ENCODE results near the gene PIANP.

The PIANP gene

GRCh38 chr12:6692888-6693287, 7.7 kb downstream of the PIANP start:
- DNase-seq (ENCODE audit: extremely low spot score): no peak
- TF ChIP-seq, protein P1, sequence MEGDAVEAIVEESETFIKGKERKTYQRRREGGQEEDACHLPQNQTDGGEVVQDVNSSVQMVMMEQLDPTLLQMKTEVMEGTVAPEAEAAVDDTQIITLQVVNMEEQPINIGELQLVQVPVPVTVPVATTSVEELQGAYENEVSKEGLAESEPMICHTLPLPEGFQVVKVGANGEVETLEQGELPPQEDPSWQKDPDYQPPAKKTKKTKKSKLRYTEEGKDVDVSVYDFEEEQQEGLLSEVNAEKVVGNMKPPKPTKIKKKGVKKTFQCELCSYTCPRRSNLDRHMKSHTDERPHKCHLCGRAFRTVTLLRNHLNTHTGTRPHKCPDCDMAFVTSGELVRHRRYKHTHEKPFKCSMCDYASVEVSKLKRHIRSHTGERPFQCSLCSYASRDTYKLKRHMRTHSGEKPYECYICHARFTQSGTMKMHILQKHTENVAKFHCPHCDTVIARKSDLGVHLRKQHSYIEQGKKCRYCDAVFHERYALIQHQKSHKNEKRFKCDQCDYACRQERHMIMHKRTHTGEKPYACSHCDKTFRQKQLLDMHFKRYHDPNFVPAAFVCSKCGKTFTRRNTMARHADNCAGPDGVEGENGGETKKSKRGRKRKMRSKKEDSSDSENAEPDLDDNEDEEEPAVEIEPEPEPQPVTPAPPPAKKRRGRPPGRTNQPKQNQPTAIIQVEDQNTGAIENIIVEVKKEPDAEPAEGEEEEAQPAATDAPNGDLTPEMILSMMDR (IDR thresholded peaks at IDR 0.05; ENCODE audit: control extremely low read depth, extremely low read depth, low read depth, missing control alignments): no peak
- CTCF ChIA-PET: interaction anchor here (0.6 to 1.7 kb wide), 9 partner anchors 9 to 272 kb away, joined by 3 to 5 read pairs (median 3); partner anchors contain the start of gene MLF2
- POLR2A ChIA-PET: no interaction called here

- ChIA-PET CTCF (interaction anchor here (1.0 to 1.7 kb wide), 3 partner anchors 23 to 273 kb away, joined by 3 to 4 read pairs (median 3); no protein-coding TSS in a partner anchor), POLR2A (no interaction called here)
- DNase-seq (ENCODE audit: extremely low spot score): no peak
- TF ChIP-seq, protein P1 (IDR thresholded peaks at IDR 0.05; ENCODE audit: control extremely low read depth, extremely low read depth, low read depth, missing control alignments): no peak
These were observed 9.1 kb downstream of the PIANP start for GRCh38 chr12:6691473-6691872.

DNA sequence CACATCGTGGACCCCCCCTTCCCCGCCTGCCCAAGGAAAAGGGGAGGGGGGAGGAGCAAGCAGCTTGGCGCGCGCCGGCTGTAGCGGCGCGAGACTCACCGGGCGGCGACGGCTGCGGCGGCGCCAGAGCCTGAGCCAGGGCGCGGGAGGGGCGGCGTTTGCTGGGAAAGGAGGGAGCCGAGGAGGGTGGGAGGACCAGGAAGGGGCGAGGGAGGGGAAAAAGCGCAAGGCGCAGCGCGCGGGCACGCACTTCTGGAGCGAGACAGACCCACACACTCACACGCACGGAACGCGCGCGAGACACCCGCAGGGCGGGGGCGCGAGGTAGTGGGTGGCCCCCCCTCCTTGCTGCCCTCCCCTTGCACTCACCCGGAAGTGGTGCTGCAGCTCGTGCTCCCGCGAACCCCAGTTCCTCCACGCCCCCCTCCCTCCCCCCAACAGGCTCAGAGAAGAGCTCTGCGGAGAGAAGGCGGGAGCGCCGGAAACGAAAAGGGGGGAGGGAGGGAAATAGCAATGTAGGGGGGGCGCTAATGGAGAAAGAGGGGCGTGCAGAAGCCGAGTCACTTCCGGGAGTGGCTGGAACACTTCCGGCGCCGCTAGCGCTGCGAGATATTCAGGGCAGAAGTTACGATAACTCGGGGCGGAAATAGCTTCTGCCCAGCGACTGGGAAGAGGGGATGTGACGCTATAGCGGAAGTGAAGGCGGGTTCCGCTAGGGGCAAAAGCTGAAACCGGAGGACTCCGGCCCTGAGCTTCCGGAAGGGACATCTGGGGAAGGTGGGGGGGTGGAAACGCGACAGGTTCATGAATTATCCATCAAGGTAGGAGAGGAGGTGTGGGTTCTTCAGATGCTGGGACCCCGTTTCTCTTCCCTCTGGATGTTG, 11.4 kb downstream of the PIANP start, which contains the start of gene ZNF384:
Gene ZNF384, minus strand, starts transcription at position 377 of the 884 bp plus-strand sequence. CDS start 9,855 bp downstream, outside the sequence.
- peak; percentile 96 for DNase-seq (ENCODE audit: extremely low spot score)
- POLR2A ChIA-PET: interaction anchor here (0.5 to 1.7 kb wide), 22 partner anchors 8 to 218 kb away, joined by 3 to 17 read pairs (median 6); partner anchors contain the start of genes COPS7A, GAPDH, LPAR5 and MRPL51
- CTCF ChIA-PET: interaction anchor here (0.6 to 2.0 kb wide), 19 partner anchors 9 to 183 kb away, joined by 3 to 9 read pairs (median 3); partner anchors contain the start of gene COPS7A
- TF ChIP-seq, protein P1 (IDR thresholded peaks at IDR 0.05; ENCODE audit: control extremely low read depth, extremely low read depth, low read depth, missing control alignments): peak; percentile 2

GRCh38 chr12:6688543-6688998, 12.0 kb downstream of the PIANP start:
- POLR2A ChIA-PET: interaction anchor here (1.0 to 1.7 kb wide), 7 partner anchors 8 to 195 kb away, joined by 3 to 17 read pairs (median 8); partner anchors contain the start of genes COPS7A, GAPDH, MRPL51 and TPI1
- TF ChIP-seq, protein P1 (IDR thresholded peaks at IDR 0.05; ENCODE audit: control extremely low read depth, extremely low read depth, low read depth, missing control alignments): no peak
- CTCF ChIA-PET: interaction anchor here (0.9 to 2.0 kb wide), 9 partner anchors 10 to 148 kb away, joined by 3 to 9 read pairs (median 4); partner anchors contain the start of gene COPS7A
- no peak for DNase-seq (ENCODE audit: extremely low spot score)

DNA sequence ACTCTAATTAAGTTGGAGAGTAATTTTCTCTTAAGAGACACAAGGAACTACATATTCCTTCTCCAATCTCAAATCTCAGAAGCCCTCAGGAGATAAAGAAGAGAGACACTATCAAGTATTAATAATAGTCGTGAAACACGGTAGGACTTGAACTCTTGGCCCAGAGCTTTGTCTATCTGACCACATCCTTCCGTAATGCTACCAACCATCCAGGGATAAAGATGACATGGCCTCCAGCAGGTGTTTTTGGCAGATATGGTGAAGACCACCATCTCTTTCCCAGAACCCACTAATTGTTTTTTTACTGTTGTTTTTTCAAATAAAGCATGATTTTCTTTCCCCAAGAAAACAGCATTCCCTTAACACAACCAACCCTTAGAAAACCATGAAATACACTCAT, 14.8 kb downstream of the PIANP start:
- no peak for DNase-seq (ENCODE audit: extremely low spot score)
- POLR2A ChIA-PET: interaction anchor here (0.5 to 1.3 kb wide), 3 partner anchors 17 to 110 kb away, joined by 3 to 7 read pairs (median 3); no protein-coding TSS in a partner anchor
- TF ChIP-seq, protein P1 (IDR thresholded peaks at IDR 0.05; ENCODE audit: control extremely low read depth, extremely low read depth, low read depth, missing control alignments): no peak
- CTCF ChIA-PET: interaction anchor here (1.2 to 2.5 kb wide), 2 partner anchors 17 to 132 kb away, joined by 3 to 9 read pairs; no protein-coding TSS in a partner anchor

- TF ChIP-seq, protein P1 (IDR thresholded peaks at IDR 0.05; ENCODE audit: control extremely low read depth, extremely low read depth, low read depth, missing control alignments): peak; percentile 37
- CTCF ChIA-PET: interaction anchor here (0.9 to 2.5 kb wide), 20 partner anchors 8 to 133 kb away, joined by 3 to 10 read pairs (median 3); partner anchors contain the start of gene COPS7A
- POLR2A ChIA-PET: interaction anchor here (0.6 to 1.3 kb wide), 2 partner anchors 15 to 1145 kb away, joined by 3 read pairs; no protein-coding TSS in a partner anchor
- no peak for DNase-seq (ENCODE audit: extremely low spot score)
These were observed 16.0 kb downstream of the PIANP start for GRCh38 chr12:6684609-6685008.

All from GM10248 (cell line).